SKM-1 treated with dmso at 0.1 percent for 144 hours (cell line): ENCODE results near the gene SFT2D3.

ENCODE experiments used
- DNase-seq: peaks from one replicate; lab custom pipeline; 2025; ENCODE audit not compliant: unreplicated experiment; lab: John Stamatoyannopoulos, UW

Gene SFT2D3

GRCh38 chr2:127706215-127706990 lies 5.1 kb downstream of the SFT2D3 start:
- DNase-seq: no peak

- no peak for DNase-seq
Measured at GRCh38 chr2:127707890-127708648, 6.8 kb downstream of the SFT2D3 start.

- DNase-seq: no peak
Measured at GRCh38 chr2:127709336-127709735, 8.0 kb downstream of the SFT2D3 start.

- no peak for DNase-seq
Measured at GRCh38 chr2:127712999-127713398, 11.7 kb downstream of the SFT2D3 start.

GRCh38 chr2:127713562-127713961 lies 12.3 kb downstream of the SFT2D3 start:
- DNase-seq: no peak

- no peak for DNase-seq
Measured at GRCh38 chr2:127715778-127716449, 14.6 kb downstream of the SFT2D3 start.

- DNase-seq: no peak
Measured at GRCh38 chr2:127718271-127718670, 17.0 kb downstream of the SFT2D3 start.

- DNase-seq: no peak
Measured at GRCh38 chr2:127719301-127720218, 18.3 kb downstream of the SFT2D3 start.

GRCh38 chr2:127721311-127721977 lies 20.1 kb downstream of the SFT2D3 start:
- DNase-seq: no peak

GRCh38 chr2:127721978-127722355 lies 20.7 kb downstream of the SFT2D3 start:
- DNase-seq: no peak

- no peak for DNase-seq
Measured at GRCh38 chr2:127722807-127723206, 21.5 kb downstream of the SFT2D3 start.

- DNase-seq: no peak
Measured at GRCh38 chr2:127726158-127726880, 25.0 kb downstream of the SFT2D3 start.

GRCh38 chr2:127733113-127733815 lies 32.0 kb downstream of the SFT2D3 start:
- no peak for DNase-seq

- DNase-seq: no peak
Measured at GRCh38 chr2:127733816-127734537, 32.7 kb downstream of the SFT2D3 start.

- no peak for DNase-seq
Measured at GRCh38 chr2:127735044-127735443, 33.7 kb downstream of the SFT2D3 start.

GRCh38 chr2:127735537-127736399 lies 34.5 kb downstream of the SFT2D3 start:
- no peak for DNase-seq

GRCh38 chr2:127737892-127738291 lies 36.6 kb downstream of the SFT2D3 start:
- DNase-seq: no peak
